ENCODE results near the gene C2orf92.

C2orf92 gene

DNA sequence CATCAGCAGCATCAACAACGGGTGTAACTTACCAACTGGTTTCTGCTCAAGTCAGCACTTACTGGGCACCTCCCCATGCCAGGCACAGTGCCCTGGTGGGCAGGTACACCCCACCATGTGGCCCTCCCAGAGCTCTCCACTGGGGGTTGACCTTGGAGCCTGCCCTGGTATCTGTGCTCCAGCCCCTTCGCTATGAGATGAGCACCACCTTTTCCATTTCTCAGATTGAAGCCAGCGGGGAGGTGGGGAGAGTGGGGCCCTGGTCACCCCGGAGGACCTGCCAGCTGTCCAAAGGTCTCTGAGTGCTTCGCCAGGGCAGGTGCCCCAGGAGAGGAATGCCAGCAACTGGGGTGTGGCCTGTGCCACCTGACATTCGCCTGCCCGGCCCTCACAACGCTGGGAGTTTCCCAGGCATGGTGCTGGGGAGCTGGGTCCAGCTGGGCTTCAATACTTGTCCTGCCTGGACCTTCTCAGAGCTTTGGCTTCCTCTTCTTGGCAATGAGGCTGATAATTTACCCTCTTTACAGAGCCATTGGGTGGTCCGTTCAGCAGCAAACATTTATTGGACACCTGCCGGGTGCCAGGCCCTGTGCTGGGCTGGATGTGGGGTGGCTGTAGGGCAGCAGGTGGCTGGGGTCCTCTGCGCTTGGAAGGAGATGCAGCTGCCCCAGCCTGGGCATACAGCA lies 38.0 kb downstream of the C2orf92 start:
- TF ChIP-seq ESRRG (CRISPR knock-in tag; IDR thresholded peaks at IDR 0.05) (no peak), ZNF8 (CRISPR knock-in tag; IDR thresholded peaks at IDR 0.05) (no peak), RARB (CRISPR knock-in tag; IDR thresholded peaks at IDR 0.05) (no peak), ZC3H10 (CRISPR knock-in tag; IDR thresholded peaks at IDR 0.05) (no peak), OSR1 (CRISPR knock-in tag; IDR thresholded peaks at IDR 0.05) (no peak), PATZ1 (CRISPR knock-in tag; IDR thresholded peaks at IDR 0.05; ENCODE audit: borderline replicate concordance) (no peak), TOX (CRISPR knock-in tag; IDR thresholded peaks at IDR 0.05; ENCODE audit: borderline replicate concordance) (no peak), CSDC2 (CRISPR knock-in tag; IDR thresholded peaks at IDR 0.05) (no peak), TCF4 (CRISPR knock-in tag; IDR thresholded peaks at IDR 0.05; ENCODE audit: borderline replicate concordance) (no peak), ZFP3 (CRISPR knock-in tag; IDR thresholded peaks at IDR 0.05) (no peak), PPARA (CRISPR knock-in tag; IDR thresholded peaks at IDR 0.05; ENCODE audit: borderline replicate concordance) (no peak), ZFP30 (CRISPR knock-in tag; IDR thresholded peaks at IDR 0.05) (no peak), ZNF565 (CRISPR knock-in tag; conservative IDR thresholded peaks at IDR 0.05; ENCODE audit: low read depth) (no peak), GLIS3 (CRISPR knock-in tag; IDR thresholded peaks at IDR 0.05) (no peak), ARNTL (CRISPR knock-in tag; IDR thresholded peaks at IDR 0.05; ENCODE audit: borderline replicate concordance, low read depth) (no peak), CSRNP3 (CRISPR knock-in tag; IDR thresholded peaks at IDR 0.05) (no peak), BACH2 (CRISPR knock-in tag; IDR thresholded peaks at IDR 0.05; ENCODE audit: borderline replicate concordance) (no peak), ZNF70 (CRISPR knock-in tag; IDR thresholded peaks at IDR 0.05) (no peak)
- TF ChIP-seq, protein P1, sequence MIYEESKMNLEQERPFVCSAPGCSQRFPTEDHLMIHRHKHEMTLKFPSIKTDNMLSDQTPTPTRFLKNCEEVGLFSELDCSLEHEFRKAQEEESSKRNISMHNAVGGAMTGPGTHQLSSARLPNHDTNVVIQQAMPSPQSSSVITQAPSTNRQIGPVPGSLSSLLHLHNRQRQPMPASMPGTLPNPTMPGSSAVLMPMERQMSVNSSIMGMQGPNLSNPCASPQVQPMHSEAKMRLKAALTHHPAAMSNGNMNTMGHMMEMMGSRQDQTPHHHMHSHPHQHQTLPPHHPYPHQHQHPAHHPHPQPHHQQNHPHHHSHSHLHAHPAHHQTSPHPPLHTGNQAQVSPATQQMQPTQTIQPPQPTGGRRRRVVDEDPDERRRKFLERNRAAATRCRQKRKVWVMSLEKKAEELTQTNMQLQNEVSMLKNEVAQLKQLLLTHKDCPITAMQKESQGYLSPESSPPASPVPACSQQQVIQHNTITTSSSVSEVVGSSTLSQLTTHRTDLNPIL (CRISPR knock-in tag; IDR thresholded peaks at IDR 0.05; ENCODE audit: low read depth), result no peak
- TF ChIP-seq, protein P2, sequence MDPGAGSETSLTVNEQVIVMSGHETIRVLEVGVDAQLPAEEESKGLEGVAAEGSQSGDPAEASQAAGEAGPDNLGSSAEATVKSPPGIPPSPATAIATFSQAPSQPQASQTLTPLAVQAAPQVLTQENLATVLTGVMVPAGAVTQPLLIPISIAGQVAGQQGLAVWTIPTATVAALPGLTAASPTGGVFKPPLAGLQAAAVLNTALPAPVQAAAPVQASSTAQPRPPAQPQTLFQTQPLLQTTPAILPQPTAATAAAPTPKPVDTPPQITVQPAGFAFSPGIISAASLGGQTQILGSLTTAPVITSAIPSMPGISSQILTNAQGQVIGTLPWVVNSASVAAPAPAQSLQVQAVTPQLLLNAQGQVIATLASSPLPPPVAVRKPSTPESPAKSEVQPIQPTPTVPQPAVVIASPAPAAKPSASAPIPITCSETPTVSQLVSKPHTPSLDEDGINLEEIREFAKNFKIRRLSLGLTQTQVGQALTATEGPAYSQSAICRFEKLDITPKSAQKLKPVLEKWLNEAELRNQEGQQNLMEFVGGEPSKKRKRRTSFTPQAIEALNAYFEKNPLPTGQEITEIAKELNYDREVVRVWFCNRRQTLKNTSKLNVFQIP (CRISPR knock-in tag; IDR thresholded peaks at IDR 0.05; ENCODE audit: borderline replicate concordance, low read depth), result no peak
- ATAC-seq, result no peak

GRCh38 chr2:97708048-97708380 lies 38.5 kb downstream of the C2orf92 start:
- TF ChIP-seq ESRRG (CRISPR knock-in tag; IDR thresholded peaks at IDR 0.05) (no peak), RARB (CRISPR knock-in tag; IDR thresholded peaks at IDR 0.05) (no peak), ZC3H10 (CRISPR knock-in tag; IDR thresholded peaks at IDR 0.05) (no peak), CSRNP3 (CRISPR knock-in tag; IDR thresholded peaks at IDR 0.05) (no peak), ISL1 (CRISPR knock-in tag; IDR thresholded peaks at IDR 0.05) (no peak), SNAI2 (CRISPR knock-in tag; IDR thresholded peaks at IDR 0.05) (no peak), ARNTL (CRISPR knock-in tag; IDR thresholded peaks at IDR 0.05; ENCODE audit: borderline replicate concordance, low read depth) (no peak), ZNF70 (CRISPR knock-in tag; IDR thresholded peaks at IDR 0.05) (no peak), PATZ1 (CRISPR knock-in tag; IDR thresholded peaks at IDR 0.05; ENCODE audit: borderline replicate concordance) (no peak), GLIS3 (CRISPR knock-in tag; IDR thresholded peaks at IDR 0.05) (no peak)
- TF ChIP-seq, protein P3, sequence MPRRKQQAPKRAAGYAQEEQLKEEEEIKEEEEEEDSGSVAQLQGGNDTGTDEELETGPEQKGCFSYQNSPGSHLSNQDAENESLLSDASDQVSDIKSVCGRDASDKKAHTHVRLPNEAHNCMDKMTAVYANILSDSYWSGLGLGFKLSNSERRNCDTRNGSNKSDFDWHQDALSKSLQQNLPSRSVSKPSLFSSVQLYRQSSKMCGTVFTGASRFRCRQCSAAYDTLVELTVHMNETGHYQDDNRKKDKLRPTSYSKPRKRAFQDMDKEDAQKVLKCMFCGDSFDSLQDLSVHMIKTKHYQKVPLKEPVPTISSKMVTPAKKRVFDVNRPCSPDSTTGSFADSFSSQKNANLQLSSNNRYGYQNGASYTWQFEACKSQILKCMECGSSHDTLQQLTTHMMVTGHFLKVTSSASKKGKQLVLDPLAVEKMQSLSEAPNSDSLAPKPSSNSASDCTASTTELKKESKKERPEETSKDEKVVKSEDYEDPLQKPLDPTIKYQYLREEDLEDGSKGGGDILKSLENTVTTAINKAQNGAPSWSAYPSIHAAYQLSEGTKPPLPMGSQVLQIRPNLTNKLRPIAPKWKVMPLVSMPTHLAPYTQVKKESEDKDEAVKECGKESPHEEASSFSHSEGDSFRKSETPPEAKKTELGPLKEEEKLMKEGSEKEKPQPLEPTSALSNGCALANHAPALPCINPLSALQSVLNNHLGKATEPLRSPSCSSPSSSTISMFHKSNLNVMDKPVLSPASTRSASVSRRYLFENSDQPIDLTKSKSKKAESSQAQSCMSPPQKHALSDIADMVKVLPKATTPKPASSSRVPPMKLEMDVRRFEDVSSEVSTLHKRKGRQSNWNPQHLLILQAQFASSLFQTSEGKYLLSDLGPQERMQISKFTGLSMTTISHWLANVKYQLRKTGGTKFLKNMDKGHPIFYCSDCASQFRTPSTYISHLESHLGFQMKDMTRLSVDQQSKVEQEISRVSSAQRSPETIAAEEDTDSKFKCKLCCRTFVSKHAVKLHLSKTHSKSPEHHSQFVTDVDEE (CRISPR knock-in tag; IDR thresholded peaks at IDR 0.05), result no peak
- TF ChIP-seq, protein P1 (CRISPR knock-in tag; IDR thresholded peaks at IDR 0.05; ENCODE audit: low read depth), result no peak
- TF ChIP-seq, protein P2 (CRISPR knock-in tag; IDR thresholded peaks at IDR 0.05; ENCODE audit: borderline replicate concordance, low read depth), result no peak
- no peak for ATAC-seq
